HepG2 (cell line): ENCODE data around the gene PLEKHG2. TPM values are rescaled to one million over a fixed set of nuclear protein-coding genes. Genes with fewer than 3 reads are reported as not detected.

Experiments used
- ATF7 ChIP-seq, 2 experiments: fragments of 450-650 bp in 1 of 2; sonication (generic) in 1 of 2; formaldehyde crosslinking in 1 of 2; IDR thresholded peaks; 2 replicates each; pipeline versions ENCODE4 v1.4.0 to v1.6.1; 2016 to 2020; ENCODE audit warnings: antibody characterized with exemption in 1 of 2, mild to moderate bottlenecking in 1 of 2, missing genetic modification reagents in 1 of 2
- CENPX ChIP-seq: sonication (generic); formaldehyde crosslinking; IDR thresholded peaks from 2 replicates; pipeline ENCODE4 v1.9.0; 2021; ENCODE audit warnings: mild to moderate bottlenecking, missing genetic modification reagents, moderate library complexity
- EEA1 ChIP-seq: sonication (generic); formaldehyde crosslinking; IDR thresholded peaks from 2 replicates; pipeline ENCODE4 v1.5.1; 2020; ENCODE audit warnings: mild to moderate bottlenecking, missing genetic modification reagents, borderline replicate concordance
- GFI1 ChIP-seq: sonication (generic); formaldehyde crosslinking; IDR thresholded peaks from 2 replicates; pipeline ENCODE4 v1.5.0; 2020; ENCODE audit warnings: missing genetic modification reagents, mild to moderate bottlenecking, borderline replicate concordance
- KAT8 ChIP-seq: IDR thresholded peaks from 2 replicates; pipeline ENCODE4 v1.6.1; 2016; ENCODE audit warnings: missing genetic modification reagents, missing compliant biosample characterization
- KLF9 ChIP-seq: IDR thresholded peaks from 2 replicates; pipeline ENCODE4 v1.6.1; 2016; ENCODE audit warnings: low read depth
- MAZ ChIP-seq, 2 experiments: sonication (generic) in 1 of 2; formaldehyde crosslinking in 1 of 2; IDR thresholded peaks; 2 replicates each; pipeline versions ENCODE4 v1.5.0 to v1.6.1; 2012 to 2020; ENCODE audit warnings: low read depth in 2 of 2, mild to moderate bottlenecking in 2 of 2, borderline replicate concordance in 1 of 2, improper control_type of control experiment in 1 of 2, low read length in 1 of 2, missing genetic modification reagents in 1 of 2, moderate library complexity in 1 of 2
- MIER3 ChIP-seq: IDR thresholded peaks from 2 replicates; pipeline ENCODE4 v1.6.1; 2016; ENCODE audit warnings: missing compliant biosample characterization, borderline replicate concordance
- NR3C1 ChIP-seq: sonication (generic); formaldehyde crosslinking; IDR thresholded peaks from 2 replicates; pipeline ENCODE4 v1.4.0; 2020; ENCODE audit warnings: missing genetic modification reagents
- PHB2 ChIP-seq: fragments of 450-650 bp; IDR thresholded peaks from 2 replicates; pipeline ENCODE4 v1.6.1; 2018; ENCODE audit not compliant: partially characterized antibody
- RARA ChIP-seq: IDR thresholded peaks from 2 replicates; pipeline ENCODE4 v1.6.1; 2016; ENCODE audit warnings: missing genetic modification reagents, missing compliant biosample characterization
- TSC22D2 ChIP-seq: sonication (generic); formaldehyde crosslinking; IDR thresholded peaks from 2 replicates; pipeline ENCODE4 v1.5.1; 2020; ENCODE audit warnings: missing genetic modification reagents, mild to moderate bottlenecking, borderline replicate concordance
- U2AF2 ChIP-seq: fragments of 200-400 bp; formaldehyde crosslinking; IDR thresholded peaks from 2 replicates; pipeline ENCODE4 v1.6.1; 2017; ENCODE audit warnings: low read depth, mild to moderate bottlenecking, low read length
- XBP1 ChIP-seq: sonication (generic); formaldehyde crosslinking; IDR thresholded peaks from 2 replicates; pipeline ENCODE4 v1.5.0; 2020; ENCODE audit warnings: missing genetic modification reagents
- ZNF282 ChIP-seq: fragments of 450-650 bp; IDR thresholded peaks from 2 replicates; pipeline ENCODE4 v1.6.1; 2018; ENCODE audit not compliant: partially characterized antibody
- ZNF441 ChIP-seq: sonication (generic); formaldehyde crosslinking; IDR thresholded peaks from 2 replicates; pipeline ENCODE4 v1.7.0; 2021; ENCODE audit warnings: missing genetic modification reagents, borderline replicate concordance
- ZNF619 ChIP-seq: sonication (generic); formaldehyde crosslinking; IDR thresholded peaks from 2 replicates; pipeline ENCODE4 v1.4.0; 2020; ENCODE audit warnings: mild to moderate bottlenecking, missing genetic modification reagents
- ZNF724P ChIP-seq: sonication (generic); formaldehyde crosslinking; IDR thresholded peaks from 2 replicates; pipeline ENCODE4 v1.8.0; 2022; ENCODE audit warnings: missing genetic modification reagents, borderline replicate concordance
- ZNF772 ChIP-seq: sonication (generic); formaldehyde crosslinking; IDR thresholded peaks from 2 replicates; pipeline ENCODE4 v1.5.0; 2020; ENCODE audit warnings: mild to moderate bottlenecking, missing genetic modification reagents
- ZSCAN20 ChIP-seq: sonication (generic); formaldehyde crosslinking; IDR thresholded peaks from 2 replicates; pipeline ENCODE4 v1.4.0; 2020; ENCODE audit warnings: missing genetic modification reagents, mild to moderate bottlenecking, borderline replicate concordance
- ZSCAN9 ChIP-seq: IDR thresholded peaks from 2 replicates; pipeline ENCODE4 v1.6.1; 2016; ENCODE audit warnings: borderline replicate concordance
- polyA plus RNA-seq, 8 experiments: library from polyadenylated mRNA; depleted of rRNA in 3 of 8; stranded (reverse) in 7 of 8; unstranded in 1 of 8; fragments of >200 nt; fragmentation: Illumina TruSeq in 4 of 8; extraction: Trizol in 4 of 8; gene quantifications; 2 replicates each; pipeline versions ENCODE4 v1.2.1 to v1.2.3, GENCODE V29; 2011 to 2016; ENCODE audit warnings: low read depth in 4 of 8, missing spikeins in 1 of 8, mixed read lengths in 1 of 8; ENCODE audit not compliant: insufficient read depth in 1 of 8
- total RNA-seq, 5 experiments: library from RNA; depleted of rRNA; stranded (reverse); fragments of >200 nt; fragmentation: Illumina TruSeq; extraction: Trizol; gene quantifications; 2 replicates each; pipeline ENCODE4 v1.2.3, GENCODE V29; 2016; ENCODE audit warnings: low read depth in 1 of 5
- TF ChIP-seq, protein P1 (sequence below): IDR thresholded peaks from 2 replicates; pipeline ENCODE4 v1.6.1; 2012; ENCODE audit warnings: low read length, improper control_type of control experiment
- TF ChIP-seq, protein P2 (sequence below): sonication (generic); formaldehyde crosslinking; IDR thresholded peaks from 2 replicates; pipeline ENCODE4 v1.5.1; 2020; ENCODE audit warnings: missing genetic modification reagents, mild to moderate bottlenecking, borderline replicate concordance
- TF ChIP-seq, protein P3 (sequence below): sonication (generic); formaldehyde crosslinking; IDR thresholded peaks from 2 replicates; pipeline ENCODE4 v1.5.0; 2020; ENCODE audit warnings: missing genetic modification reagents

Gene PLEKHG2
- total and polyA plus RNA-seq, 2 of the 13 experiments (the other 11 are each of a cell fraction or from before 2014, with no cell fraction given) = 3.6 to 6.8 TPM

DNA sequence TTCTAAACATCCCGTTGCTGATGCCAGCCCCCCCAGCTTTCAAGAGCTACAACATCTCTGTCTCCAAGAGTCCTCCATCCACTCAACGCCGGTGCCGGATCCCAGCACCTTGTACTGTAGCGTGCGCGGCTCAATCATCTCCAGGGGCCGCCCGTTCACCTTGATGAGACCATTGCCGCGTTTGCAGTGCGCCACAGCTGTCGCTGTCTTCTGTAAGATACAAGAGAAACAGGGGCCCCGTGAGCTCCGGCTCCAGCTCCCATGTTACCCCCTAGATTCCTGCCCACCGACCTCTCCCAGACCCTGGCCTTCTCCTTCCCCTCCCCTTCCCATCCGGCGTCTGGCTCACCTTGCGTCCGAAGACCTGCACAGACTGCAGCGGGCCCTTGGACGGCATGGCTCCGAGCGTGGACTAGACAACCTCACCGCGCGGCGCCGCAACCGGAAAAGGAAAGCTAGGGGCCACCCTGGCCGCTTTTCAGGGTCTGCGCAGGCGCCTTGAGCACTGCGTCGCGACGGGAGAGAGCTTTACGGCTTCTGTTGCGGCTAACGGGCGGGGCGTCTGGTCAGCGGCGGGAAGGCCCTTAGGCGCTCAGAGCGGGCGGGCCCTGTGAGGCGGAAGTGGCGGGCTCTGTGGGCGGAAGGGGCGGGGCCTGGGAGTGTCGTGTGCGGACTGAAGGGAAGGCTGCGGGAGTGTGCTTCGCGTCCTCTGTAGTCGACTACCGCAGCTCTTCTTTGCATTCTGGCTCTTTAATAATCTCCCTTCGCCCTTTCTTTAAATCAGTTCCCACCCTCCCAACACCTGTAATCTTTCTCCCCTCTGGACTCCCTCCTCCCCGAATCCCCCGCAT is 23.3 kb downstream of the PLEKHG2 start, which contains the start of gene RPS16 (continued):
- TF ChIP-seq, protein P1, sequence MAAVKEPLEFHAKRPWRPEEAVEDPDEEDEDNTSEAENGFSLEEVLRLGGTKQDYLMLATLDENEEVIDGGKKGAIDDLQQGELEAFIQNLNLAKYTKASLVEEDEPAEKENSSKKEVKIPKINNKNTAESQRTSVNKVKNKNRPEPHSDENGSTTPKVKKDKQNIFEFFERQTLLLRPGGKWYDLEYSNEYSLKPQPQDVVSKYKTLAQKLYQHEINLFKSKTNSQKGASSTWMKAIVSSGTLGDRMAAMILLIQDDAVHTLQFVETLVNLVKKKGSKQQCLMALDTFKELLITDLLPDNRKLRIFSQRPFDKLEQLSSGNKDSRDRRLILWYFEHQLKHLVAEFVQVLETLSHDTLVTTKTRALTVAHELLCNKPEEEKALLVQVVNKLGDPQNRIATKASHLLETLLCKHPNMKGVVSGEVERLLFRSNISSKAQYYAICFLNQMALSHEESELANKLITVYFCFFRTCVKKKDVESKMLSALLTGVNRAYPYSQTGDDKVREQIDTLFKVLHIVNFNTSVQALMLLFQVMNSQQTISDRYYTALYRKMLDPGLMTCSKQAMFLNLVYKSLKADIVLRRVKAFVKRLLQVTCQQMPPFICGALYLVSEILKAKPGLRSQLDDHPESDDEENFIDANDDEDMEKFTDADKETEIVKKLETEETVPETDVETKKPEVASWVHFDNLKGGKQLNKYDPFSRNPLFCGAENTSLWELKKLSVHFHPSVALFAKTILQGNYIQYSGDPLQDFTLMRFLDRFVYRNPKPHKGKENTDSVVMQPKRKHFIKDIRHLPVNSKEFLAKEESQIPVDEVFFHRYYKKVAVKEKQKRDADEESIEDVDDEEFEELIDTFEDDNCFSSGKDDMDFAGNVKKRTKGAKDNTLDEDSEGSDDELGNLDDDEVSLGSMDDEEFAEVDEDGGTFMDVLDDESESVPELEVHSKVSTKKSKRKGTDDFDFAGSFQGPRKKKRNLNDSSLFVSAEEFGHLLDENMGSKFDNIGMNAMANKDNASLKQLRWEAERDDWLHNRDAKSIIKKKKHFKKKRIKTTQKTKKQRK = no peak
- no peak; the same call in 1 of the 2 replicates for TF ChIP-seq ZSCAN9 (CRISPR knock-in tag)
- TF ChIP-seq, protein P2, sequence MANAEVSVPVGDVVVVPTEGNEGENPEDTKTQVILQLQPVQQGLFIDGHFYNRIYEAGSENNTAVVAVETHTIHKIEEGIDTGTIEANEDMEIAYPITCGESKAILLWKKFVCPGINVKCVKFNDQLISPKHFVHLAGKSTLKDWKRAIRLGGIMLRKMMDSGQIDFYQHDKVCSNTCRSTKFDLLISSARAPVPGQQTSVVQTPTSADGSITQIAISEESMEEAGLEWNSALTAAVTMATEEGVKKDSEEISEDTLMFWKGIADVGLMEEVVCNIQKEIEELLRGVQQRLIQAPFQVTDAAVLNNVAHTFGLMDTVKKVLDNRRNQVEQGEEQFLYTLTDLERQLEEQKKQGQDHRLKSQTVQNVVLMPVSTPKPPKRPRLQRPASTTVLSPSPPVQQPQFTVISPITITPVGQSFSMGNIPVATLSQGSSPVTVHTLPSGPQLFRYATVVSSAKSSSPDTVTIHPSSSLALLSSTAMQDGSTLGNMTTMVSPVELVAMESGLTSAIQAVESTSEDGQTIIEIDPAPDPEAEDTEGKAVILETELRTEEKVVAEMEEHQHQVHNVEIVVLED = peak; percentile 87
- TF ChIP-seq ZNF724P (CRISPR knock-in tag) = no peak
- TF ChIP-seq TSC22D2 (CRISPR knock-in tag) = peak; percentile 95; the same call in 1 of the 2 replicates
- TF ChIP-seq, protein P3, sequence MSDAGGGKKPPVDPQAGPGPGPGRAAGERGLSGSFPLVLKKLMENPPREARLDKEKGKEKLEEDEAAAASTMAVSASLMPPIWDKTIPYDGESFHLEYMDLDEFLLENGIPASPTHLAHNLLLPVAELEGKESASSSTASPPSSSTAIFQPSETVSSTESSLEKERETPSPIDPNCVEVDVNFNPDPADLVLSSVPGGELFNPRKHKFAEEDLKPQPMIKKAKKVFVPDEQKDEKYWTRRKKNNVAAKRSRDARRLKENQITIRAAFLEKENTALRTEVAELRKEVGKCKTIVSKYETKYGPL (CRISPR knock-in tag) = no peak
- peak; percentile 61; the same call in 1 of the 2 replicates for TF ChIP-seq MIER3
- no peak for TF ChIP-seq ZNF282
- TF ChIP-seq XBP1 (CRISPR knock-in tag) = no peak
- TF ChIP-seq GFI1 (CRISPR knock-in tag) = peak; percentile 66; the same call in 1 of the 2 replicates
- TF ChIP-seq CENPX (CRISPR knock-in tag) = no peak
- TF ChIP-seq ZNF772 (CRISPR knock-in tag) = peak; percentile 77
- TF ChIP-seq ZNF619 (CRISPR knock-in tag) = peak; percentile 95
- TF ChIP-seq ATF7 (IDR thresholded peaks at IDR 0.05) = no peak
- TF ChIP-seq ATF7 (CRISPR knock-in tag; IDR thresholded peaks at IDR 0.05) = peak; percentile 68
- TF ChIP-seq RARA (CRISPR knock-in tag) = no peak; the same call in 1 of the 2 replicates
- no peak for TF ChIP-seq NR3C1
- TF ChIP-seq U2AF2 = no peak
- no peak for TF ChIP-seq ZSCAN20 (CRISPR knock-in tag)
- TF ChIP-seq KAT8 (CRISPR knock-in tag) = peak; percentile 97
- TF ChIP-seq EEA1 (CRISPR knock-in tag) = peak; percentile 20; the same call in 1 of the 2 replicates
- TF ChIP-seq MAZ (IDR thresholded peaks at IDR 0.05; ENCODE audit: borderline replicate concordance, low read depth, low read length) = peak; percentile 58; the same call in 1 of the 2 replicates
- peak; percentile 83; the same call in 1 of the 2 replicates for TF ChIP-seq MAZ (CRISPR knock-in tag; IDR thresholded peaks at IDR 0.05; ENCODE audit: low read depth)
- TF ChIP-seq ZNF441 = 0 out of 2 replicates have a peak, but pooled peaks have one; percentile 26
- 0 out of 2 replicates have a peak, but pooled peaks have one; percentile 28 for TF ChIP-seq KLF9 (CRISPR knock-in tag)
- TF ChIP-seq PHB2 = no peak
